ENCODE data around the gene CDK19.

The CDK19 gene

DNA sequence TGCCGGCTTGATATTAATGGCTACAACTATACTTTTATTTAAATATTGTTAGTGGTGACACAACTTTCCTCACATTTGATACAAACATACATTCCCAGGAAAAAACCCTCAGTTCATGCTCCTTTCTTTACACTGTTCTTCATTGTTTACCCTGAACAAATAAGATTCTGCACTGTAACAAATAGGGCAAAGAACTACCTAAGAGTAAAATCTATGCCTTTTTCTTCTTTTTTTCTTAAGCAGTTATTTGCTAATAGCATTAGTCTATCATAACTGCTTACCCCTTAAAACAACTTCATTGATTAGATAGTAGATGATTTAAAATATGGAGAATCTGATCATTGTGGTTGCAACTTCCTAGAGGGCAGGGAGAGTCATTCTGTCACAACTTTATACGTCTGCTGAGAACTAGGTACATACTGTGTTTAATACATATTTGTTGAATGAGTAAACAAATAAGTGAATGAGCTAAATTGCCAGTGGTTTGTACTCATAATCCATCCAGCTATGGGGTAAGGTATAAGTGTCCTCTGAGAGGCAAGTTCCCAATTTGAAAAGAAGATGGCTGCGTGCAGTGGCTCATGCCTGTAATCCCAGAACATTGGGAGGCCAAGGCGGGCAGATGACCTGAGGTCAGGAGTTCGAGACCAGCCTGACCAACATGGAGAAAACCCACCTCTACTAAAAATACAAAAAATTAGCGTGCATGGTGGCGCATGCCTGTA, 161.0 kb downstream of the CDK19 start:
- no peak for DNase-seq

DNA sequence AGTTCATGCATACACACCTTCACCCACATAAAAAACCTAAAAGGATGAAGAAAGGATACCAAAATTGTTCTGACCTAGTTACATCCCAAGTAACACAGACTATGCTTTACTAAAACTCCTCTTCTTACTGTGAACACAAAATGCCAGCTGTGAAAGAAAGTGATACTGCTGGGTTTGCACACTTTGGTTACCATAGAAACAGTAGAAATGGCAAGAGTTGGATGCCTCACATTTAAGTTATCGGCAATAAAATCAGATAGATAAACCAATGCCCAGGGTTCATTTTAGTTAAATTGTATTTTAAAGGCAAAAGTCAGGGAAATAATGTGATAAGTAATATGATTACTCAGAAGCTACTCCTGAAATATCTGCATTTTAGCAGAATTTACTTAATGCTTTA, 161.9 kb downstream of the CDK19 start:
- no peak for DNase-seq

DNA sequence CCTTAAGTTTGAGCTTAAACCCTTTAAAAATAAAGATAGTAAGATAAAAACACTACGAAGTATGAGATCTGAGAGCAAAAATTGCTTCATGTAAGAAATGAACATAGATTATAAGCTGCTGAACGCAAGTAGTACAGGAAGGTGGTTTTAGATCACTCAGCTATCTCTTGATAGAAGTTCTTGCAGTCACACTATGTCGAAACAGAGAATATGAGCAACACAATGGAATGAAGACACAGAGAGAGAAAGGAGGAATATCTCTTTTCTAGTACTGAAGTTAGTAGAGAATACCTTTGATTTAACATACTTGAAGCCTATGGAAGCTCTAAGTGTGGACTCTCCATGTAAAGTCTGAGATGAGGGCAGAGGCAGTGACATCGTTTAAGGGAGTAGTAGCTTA, 162.7 kb downstream of the CDK19 start:
- no peak for DNase-seq

DNA sequence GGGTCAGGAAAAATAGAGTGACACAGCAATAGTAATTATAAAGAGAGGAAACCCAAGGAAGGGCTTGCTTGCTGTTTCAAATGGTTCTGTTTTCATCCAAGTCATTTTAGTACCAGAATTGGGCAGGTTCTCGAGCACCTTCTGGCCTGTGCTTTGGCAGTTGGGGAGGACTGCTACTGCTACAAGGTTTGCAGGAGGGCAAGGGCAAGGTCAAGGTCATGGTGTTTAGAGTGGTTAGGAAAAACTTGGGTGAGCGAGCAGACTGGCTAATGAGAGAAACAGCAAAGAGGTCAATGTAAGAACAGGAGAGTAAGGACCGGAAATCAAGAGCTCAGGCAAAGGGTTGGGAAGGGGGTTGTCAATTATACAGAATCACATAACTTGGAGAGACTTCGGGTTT, 164.5 kb downstream of the CDK19 start:
- no peak for DNase-seq

- no peak for DNase-seq
Measured at GRCh38 chr6:110649704-110650103, 165.6 kb downstream of the CDK19 start.

DNA sequence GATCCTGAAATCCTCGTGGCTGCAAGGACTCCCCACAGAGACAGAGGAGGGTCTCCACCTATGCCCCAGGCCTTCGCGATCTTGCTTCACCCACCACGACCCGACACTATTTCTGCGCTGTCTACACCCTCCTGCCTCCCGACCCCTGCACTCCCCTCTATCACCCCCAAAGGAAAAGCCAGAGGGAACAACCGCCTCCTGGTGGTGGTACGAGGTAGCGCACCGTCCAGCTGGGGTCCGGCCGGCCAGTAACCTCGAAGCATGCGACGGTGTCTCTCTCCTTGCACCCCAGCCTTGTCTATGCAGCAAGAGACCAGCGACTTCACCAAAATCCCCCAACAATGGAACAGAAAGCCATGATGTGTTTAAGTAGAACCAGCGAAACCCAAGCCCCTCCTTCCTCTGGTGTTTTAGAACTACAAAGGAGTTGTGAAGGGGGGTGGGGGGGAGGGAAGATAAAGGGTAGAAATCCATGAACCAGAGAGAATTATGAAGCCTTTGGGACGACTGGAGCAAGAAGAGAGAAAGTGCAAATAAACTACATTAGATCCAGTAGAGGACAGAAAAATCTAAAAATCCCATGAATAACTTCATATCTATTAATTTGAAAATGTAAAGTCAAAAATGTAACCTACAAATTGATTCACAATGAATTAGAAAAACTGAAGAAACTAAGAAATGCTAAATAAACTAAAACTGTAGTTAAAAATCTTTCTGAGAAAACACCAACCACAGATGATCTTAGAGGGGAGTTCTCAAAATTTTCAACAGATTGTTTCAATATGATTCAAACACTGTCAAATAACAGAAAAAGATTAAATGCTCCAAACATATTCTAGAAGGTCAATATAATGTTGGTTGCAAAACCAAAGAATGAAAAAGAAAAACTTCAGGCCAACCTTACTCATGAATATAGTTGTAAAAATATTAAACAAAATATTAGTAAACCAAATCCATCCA, 168.0 kb downstream of the CDK19 start:
- no peak for DNase-seq

GRCh38 chr6:110646419-110646698, 168.9 kb downstream of the CDK19 start:
- no peak for DNase-seq

DNA sequence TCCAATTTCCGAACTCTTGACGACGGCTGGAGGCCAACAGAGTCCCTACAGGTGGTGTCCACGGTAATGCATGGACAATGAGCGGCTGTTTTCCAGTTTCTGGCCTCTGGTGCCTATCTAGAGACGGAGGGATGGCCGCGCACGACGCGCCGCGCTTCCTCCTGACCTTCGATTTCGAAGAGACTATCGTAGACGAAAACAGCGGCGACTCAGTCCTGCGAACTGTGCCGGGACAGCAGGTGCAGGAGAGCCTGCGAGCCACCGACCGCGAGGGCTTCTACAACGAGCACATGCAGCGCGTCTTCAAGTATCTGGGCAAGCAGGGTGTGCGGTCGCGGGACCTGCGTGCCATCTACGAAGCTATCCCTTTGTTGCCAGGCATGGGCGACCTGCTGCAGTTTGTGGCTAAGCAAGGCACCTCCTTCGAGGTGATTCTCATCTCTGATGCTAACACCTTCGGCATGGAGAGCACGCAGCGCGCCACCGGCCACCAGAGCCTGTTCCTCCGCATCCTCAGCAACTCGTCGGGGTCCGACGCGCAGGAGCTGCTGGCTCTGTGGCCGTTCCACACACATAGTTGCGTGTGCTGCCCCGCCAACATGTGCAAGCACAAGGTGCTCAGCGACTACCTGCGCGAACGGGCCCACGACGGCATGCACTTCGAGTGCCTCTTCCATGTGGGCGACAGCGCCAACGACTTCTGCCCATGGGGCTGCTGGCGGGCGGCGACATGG, 169.4 kb downstream of the CDK19 start:
- DNase-seq, result no peak

DNA sequence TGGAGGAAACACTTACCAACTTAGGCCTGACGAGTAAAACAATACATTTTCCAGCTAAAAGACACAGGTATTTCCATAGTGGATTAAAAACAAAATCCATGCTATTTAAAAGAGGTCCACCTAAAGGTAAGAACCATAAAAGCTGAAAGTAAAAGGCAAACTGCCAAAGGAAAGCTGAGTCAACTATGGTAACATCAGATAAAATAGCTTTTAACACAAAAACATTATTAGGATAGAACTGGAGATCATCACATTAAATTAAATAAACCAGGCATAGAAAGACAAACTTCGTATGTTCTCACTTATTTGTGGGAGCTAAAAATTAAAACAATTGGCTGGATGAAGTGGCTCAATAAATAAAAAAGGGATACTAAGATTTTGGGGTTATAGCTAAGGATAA, 172.1 kb downstream of the CDK19 start:
- no peak for DNase-seq

GRCh38 chr6:110642711-110643110, 172.6 kb downstream of the CDK19 start:
- DNase-seq, result no peak

GRCh38 chr6:110636781-110637180, 178.5 kb downstream of the CDK19 start:
- no peak for DNase-seq

DNA sequence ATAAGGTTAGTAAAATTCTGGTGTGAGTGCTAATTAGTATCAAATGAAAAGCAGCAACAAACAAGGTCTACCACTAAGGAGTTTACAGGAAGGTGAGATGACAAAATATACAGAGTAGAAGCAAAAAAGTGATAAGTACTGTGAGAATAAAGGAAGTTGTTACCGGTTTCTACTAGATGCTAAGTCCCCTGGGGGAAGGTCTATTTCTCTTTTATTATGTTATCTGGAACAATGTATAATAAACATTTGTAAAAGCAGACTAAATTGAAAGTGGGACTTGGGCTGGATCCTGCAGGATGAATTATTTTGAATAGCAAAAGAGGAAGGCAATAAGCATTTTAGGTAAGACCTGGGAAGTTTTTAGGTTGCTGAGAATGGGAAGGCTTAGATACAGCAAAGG, 180.2 kb downstream of the CDK19 start:
- no peak for DNase-seq

DNA sequence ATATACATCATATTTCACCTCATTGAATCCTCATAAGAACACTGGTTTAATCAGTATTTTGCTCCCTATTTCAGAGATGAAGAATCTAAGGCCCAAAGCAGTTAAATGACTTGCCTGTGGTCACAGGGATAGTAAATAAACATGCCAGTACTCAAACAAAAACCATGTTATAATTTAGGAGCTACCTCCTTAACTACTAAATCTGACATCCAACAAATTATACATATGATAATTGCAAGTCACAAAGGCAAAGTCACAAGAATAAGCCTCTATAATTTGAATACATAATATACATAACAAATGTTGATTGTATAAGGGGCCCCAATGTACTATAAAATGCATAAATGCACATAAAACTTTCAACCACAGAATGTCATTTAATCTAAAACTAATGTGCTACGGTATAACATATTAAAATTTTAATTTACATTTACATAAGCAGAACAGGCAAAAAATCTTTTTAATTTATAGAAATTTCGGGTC, 181.5 kb downstream of the CDK19 start:
- no peak for DNase-seq

GRCh38 chr6:110629153-110629552, 186.1 kb downstream of the CDK19 start:
- DNase-seq, result no peak

- DNase-seq, result no peak
Measured at GRCh38 chr6:110628330-110628729, 186.9 kb downstream of the CDK19 start.

GRCh38 chr6:110626442-110626841, 188.8 kb downstream of the CDK19 start:
- DNase-seq, result no peak

DNA sequence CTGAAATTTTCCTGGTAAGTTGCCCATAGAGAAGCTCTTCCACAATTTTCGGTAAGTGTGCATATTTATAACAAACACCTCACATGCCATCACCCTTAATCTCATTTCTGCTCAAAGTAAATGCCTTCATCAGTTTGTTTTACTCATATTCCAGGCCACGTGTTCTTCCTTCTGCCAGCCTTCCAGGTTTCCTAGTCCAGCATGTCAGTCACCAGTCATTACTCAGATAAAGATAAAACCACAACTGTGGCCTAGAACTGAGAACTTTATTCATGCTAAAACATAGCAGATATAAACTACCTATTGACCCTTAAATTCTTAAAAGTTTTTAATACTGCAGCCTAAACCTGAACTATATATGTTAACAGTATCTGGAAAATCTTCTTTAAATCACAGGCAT, 189.4 kb downstream of the CDK19 start:
- DNase-seq, result no peak

- DNase-seq, result no peak
Measured at GRCh38 chr6:110622912-110623578, 192.2 kb downstream of the CDK19 start.

- DNase-seq, result no peak
Measured at GRCh38 chr6:110621061-110621460, 194.2 kb downstream of the CDK19 start.

GRCh38 chr6:110620065-110620464, 195.2 kb downstream of the CDK19 start:
- DNase-seq, result no peak

GRCh38 chr6:110619275-110619908, 195.9 kb downstream of the CDK19 start:
- DNase-seq, result no peak

- DNase-seq, result no peak
Measured at GRCh38 chr6:110618591-110619267, 196.5 kb downstream of the CDK19 start.

All from right hindlimb (tissue), 1 donor.